ENCODE results near the gene ZNF207. TPM values are rescaled to one million over a fixed set of nuclear protein-coding genes. Genes with fewer than 3 reads are reported as not detected.

The ZNF207 gene
- total RNA-seq, 1 experiment from 2014 or later = 198 TPM

GRCh38 chr17:32429598-32429997 lies 79.6 kb downstream of the ZNF207 start:
- no peak overlapping the region for H3K4me3 Mint-ChIP-seq (ENCODE audit: low read depth, unreplicated experiment)
- CTCF ChIA-PET = no interaction called here
- BruUV-seq (replicated peaks) = no TSS peak
- H3K27ac Mint-ChIP-seq (ENCODE audit: unreplicated experiment) = no peak overlapping the region
- H3K4me1 Mint-ChIP-seq (ENCODE audit: low read depth, unreplicated experiment) = no peaks in the 10 kb centered on the region
- H3K9me3 Mint-ChIP-seq (ENCODE audit: low read depth, unreplicated experiment) = peaks cover 4% of the 10 kb centered on the region
- no peaks in the 10 kb centered on the region for H3K27me3 Mint-ChIP-seq (ENCODE audit: unreplicated experiment)
- intact Hi-C loops (cut with micrococcal nuclease; ENCODE audit: unreplicated experiment) = no loop called here
- no peaks in the 10 kb centered on the region for H3K36me3 Mint-ChIP-seq (ENCODE audit: insufficient read depth, unreplicated experiment)
- TF ChIP-seq, protein P1, sequence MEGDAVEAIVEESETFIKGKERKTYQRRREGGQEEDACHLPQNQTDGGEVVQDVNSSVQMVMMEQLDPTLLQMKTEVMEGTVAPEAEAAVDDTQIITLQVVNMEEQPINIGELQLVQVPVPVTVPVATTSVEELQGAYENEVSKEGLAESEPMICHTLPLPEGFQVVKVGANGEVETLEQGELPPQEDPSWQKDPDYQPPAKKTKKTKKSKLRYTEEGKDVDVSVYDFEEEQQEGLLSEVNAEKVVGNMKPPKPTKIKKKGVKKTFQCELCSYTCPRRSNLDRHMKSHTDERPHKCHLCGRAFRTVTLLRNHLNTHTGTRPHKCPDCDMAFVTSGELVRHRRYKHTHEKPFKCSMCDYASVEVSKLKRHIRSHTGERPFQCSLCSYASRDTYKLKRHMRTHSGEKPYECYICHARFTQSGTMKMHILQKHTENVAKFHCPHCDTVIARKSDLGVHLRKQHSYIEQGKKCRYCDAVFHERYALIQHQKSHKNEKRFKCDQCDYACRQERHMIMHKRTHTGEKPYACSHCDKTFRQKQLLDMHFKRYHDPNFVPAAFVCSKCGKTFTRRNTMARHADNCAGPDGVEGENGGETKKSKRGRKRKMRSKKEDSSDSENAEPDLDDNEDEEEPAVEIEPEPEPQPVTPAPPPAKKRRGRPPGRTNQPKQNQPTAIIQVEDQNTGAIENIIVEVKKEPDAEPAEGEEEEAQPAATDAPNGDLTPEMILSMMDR (IDR thresholded peaks at IDR 0.05; ENCODE audit: unreplicated experiment) = no peak
- no peak for DNase-seq

Small RNA genes within 50 kb of the gene (microRNA-seq; reads per million reads assigned to microRNA genes)
- gene MIR632 = 2.5 reads per million

Other genes with a start within 250 kb of the ZNF207 start
- gene RHOT1, start 207.7 kb upstream of the ZNF207 start, total RNA-seq (2022) = 23.0 TPM in 2 replicates
- gene RHBDL3, start 84.3 kb upstream of the ZNF207 start, total RNA-seq (2022) = 0.24 and 0.27 TPM in 2 replicates
- 17.6 and 21.1 TPM in 2 replicates for gene C17orf75, start 8.0 kb upstream of the ZNF207 start, total RNA-seq (2022)
- 152 and 167 TPM in 2 replicates for gene PSMD11, start 94.4 kb downstream of the ZNF207 start, total RNA-seq (2022)
- gene CDK5R1, start 136.8 kb downstream of the ZNF207 start, total RNA-seq (2022) = 4.0 and 4.3 TPM in 2 replicates

Measured in Calu3 (cell line).